ENCODE results near the gene PDZD7. TPM values are rescaled to one million over a fixed set of nuclear protein-coding genes. Genes with fewer than 3 reads are reported as not detected.

The PDZD7 gene
- polyA plus RNA-seq, 1 of the 3 experiments (the other 2 are of a cell fraction) = 1.9 TPM

DNA sequence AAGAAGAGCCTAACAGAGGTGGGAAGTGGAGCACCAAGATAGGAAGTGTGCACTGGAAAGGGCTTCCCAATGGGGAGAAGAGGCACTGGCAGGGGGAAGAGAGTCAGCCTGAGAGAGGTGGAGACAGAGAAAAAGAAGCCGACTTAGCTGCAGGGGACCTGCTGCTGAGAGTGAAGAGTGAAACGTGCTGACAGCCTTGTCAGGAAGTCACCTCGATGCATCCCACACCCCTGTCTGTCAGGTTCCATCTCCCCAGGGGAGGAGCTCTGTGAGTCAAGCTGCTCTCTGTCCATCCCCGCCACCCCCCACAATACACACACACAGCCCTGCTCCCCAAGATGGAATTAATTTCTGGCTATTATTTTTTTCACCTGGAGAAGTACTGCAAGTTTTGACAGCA, 44.8 kb upstream of the PDZD7 start:
- Histone ChIP-seq H3K9ac (no peak overlapping the region), H3F3A (replicated peaks; ENCODE audit: insufficient read depth) (no peaks in the 10 kb centered on the region), H3K4me2 (no peak overlapping the region), H3K9me2 (no peaks in the 10 kb centered on the region), H3K27ac (ENCODE audit: low read depth in 2 of 2, low read length in 1 of 2) (no peak overlapping the region), H3K4me1 (ENCODE audit: control insufficient read depth in 1 of 2, insufficient read depth in 2 of 2, low read depth in 1 of 2, low read length in 1 of 2) (peaks cover 0 to 12% of the 10 kb centered on the region in 2 experiments; a peak in 1 of 4 replicates), H2AFZ (ENCODE audit: low read depth) (no peak overlapping the region), H4K20me1 (ENCODE audit: insufficient read depth) (no peaks in the 10 kb centered on the region), H3K79me2 (ENCODE audit: insufficient read depth) (no peaks in the 10 kb centered on the region), H3K27me3 (ENCODE audit: insufficient read depth) (peaks cover 34% of the 10 kb centered on the region; the same call in 1 of the 2 replicates), H3K4me3 (ENCODE audit: low read depth in 2 of 2, low read length in 1 of 2) (no peak overlapping the region), H3K36me3 (replicated peaks in 1 of 2; ENCODE audit: control insufficient read depth in 1 of 2, insufficient read depth in 2 of 2, low read length in 1 of 2) (no peaks in the 10 kb centered on the region), H3K9me3 (no peaks in the 10 kb centered on the region)
- DNase-seq = no peak
- no peak for TF ChIP-seq EP300 (IDR thresholded peaks at IDR 0.05; ENCODE audit: borderline replicate concordance in 1 of 2, low read depth in 1 of 2, low read length in 1 of 2)
- TF ChIP-seq RAD21 (IDR thresholded peaks at IDR 0.05; ENCODE audit: low read length) = no peak
- no peak for TF ChIP-seq ELF1 (IDR thresholded peaks at IDR 0.05)
- TF ChIP-seq, protein P1, sequence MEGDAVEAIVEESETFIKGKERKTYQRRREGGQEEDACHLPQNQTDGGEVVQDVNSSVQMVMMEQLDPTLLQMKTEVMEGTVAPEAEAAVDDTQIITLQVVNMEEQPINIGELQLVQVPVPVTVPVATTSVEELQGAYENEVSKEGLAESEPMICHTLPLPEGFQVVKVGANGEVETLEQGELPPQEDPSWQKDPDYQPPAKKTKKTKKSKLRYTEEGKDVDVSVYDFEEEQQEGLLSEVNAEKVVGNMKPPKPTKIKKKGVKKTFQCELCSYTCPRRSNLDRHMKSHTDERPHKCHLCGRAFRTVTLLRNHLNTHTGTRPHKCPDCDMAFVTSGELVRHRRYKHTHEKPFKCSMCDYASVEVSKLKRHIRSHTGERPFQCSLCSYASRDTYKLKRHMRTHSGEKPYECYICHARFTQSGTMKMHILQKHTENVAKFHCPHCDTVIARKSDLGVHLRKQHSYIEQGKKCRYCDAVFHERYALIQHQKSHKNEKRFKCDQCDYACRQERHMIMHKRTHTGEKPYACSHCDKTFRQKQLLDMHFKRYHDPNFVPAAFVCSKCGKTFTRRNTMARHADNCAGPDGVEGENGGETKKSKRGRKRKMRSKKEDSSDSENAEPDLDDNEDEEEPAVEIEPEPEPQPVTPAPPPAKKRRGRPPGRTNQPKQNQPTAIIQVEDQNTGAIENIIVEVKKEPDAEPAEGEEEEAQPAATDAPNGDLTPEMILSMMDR (IDR thresholded peaks at IDR 0.05) = no peak
- no peak for TF ChIP-seq SMC3 (IDR thresholded peaks at IDR 0.05; ENCODE audit: low read depth, low read length)
- TF ChIP-seq, protein P2, sequence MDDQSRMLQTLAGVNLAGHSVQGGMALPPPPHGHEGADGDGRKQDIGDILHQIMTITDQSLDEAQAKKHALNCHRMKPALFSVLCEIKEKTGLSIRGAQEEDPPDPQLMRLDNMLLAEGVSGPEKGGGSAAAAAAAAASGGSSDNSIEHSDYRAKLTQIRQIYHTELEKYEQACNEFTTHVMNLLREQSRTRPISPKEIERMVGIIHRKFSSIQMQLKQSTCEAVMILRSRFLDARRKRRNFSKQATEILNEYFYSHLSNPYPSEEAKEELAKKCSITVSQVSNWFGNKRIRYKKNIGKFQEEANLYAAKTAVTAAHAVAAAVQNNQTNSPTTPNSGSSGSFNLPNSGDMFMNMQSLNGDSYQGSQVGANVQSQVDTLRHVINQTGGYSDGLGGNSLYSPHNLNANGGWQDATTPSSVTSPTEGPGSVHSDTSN (IDR thresholded peaks at IDR 0.05) = no peak
- TF ChIP-seq, protein P3, sequence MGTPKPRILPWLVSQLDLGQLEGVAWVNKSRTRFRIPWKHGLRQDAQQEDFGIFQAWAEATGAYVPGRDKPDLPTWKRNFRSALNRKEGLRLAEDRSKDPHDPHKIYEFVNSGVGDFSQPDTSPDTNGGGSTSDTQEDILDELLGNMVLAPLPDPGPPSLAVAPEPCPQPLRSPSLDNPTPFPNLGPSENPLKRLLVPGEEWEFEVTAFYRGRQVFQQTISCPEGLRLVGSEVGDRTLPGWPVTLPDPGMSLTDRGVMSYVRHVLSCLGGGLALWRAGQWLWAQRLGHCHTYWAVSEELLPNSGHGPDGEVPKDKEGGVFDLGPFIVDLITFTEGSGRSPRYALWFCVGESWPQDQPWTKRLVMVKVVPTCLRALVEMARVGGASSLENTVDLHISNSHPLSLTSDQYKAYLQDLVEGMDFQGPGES (IDR thresholded peaks at IDR 0.05; ENCODE audit: low read depth, low read length) = no peak
- TF ChIP-seq, protein P4, sequence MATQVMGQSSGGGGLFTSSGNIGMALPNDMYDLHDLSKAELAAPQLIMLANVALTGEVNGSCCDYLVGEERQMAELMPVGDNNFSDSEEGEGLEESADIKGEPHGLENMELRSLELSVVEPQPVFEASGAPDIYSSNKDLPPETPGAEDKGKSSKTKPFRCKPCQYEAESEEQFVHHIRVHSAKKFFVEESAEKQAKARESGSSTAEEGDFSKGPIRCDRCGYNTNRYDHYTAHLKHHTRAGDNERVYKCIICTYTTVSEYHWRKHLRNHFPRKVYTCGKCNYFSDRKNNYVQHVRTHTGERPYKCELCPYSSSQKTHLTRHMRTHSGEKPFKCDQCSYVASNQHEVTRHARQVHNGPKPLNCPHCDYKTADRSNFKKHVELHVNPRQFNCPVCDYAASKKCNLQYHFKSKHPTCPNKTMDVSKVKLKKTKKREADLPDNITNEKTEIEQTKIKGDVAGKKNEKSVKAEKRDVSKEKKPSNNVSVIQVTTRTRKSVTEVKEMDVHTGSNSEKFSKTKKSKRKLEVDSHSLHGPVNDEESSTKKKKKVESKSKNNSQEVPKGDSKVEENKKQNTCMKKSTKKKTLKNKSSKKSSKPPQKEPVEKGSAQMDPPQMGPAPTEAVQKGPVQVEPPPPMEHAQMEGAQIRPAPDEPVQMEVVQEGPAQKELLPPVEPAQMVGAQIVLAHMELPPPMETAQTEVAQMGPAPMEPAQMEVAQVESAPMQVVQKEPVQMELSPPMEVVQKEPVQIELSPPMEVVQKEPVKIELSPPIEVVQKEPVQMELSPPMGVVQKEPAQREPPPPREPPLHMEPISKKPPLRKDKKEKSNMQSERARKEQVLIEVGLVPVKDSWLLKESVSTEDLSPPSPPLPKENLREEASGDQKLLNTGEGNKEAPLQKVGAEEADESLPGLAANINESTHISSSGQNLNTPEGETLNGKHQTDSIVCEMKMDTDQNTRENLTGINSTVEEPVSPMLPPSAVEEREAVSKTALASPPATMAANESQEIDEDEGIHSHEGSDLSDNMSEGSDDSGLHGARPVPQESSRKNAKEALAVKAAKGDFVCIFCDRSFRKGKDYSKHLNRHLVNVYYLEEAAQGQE (IDR thresholded peaks at IDR 0.05; ENCODE audit: low read depth, low read length) = no peak
- TF ChIP-seq FOXM1 (IDR thresholded peaks at IDR 0.05; ENCODE audit: low read depth) = no peak
- CTCF ChIA-PET = interaction anchor here (0.5 to 32.9 kb wide), 13 partner anchors 8 to 177 kb away, joined by 3 to 972 read pairs (median 5); partner anchors contain the start of genes LZTS2 and TLX1
- WGBS (ENCODE audit: low lambda C conversion rate) = 25% methylated on average over 4 of the region's 4 CpGs
- POLR2A ChIA-PET = interaction anchor here (1.2 kb wide), 1 partner anchor 33 kb away, joined by 4 read pairs; no protein-coding TSS in a partner anchor
